B cell (primary cell): Measurements from ENCODE around the gene TMEM119. TPM values are rescaled to one million over a fixed set of nuclear protein-coding genes. Genes with fewer than 3 reads are reported as not detected.
A peak's percentile ranks its signal among the peaks of the same experiment; 100 is the strongest.
"Not testable (repeated sequence)": the region's sequence is repeated elsewhere in the genome, so short reads cannot be mapped to it uniquely, and the experiment has no call there.

ENCODE experiments used
- ATAC-seq: fragments of 200-7000 bp; cut with Tn5 transposase; one replicate; pipeline ENCODE4 v1.10.0; 2021; ENCODE audit warnings: low read depth, mild to moderate bottlenecking, moderate number of reproducible peaks, moderate library complexity
- CTCF ChIA-PET: fragments of 350-600 bp; sonication (Branson Sonifier 250); formaldehyde crosslinking; loops from one replicate; lab custom pipeline; 2021; ENCODE audit warnings: antibody characterized with exemption, inconsistent platforms; lab: Charles Lee
- POLR2A ChIA-PET: fragments of 350-600 bp; sonication (Branson Sonifier 250); formaldehyde crosslinking; loops from one replicate; lab custom pipeline; 2021; ENCODE audit warnings: antibody characterized with exemption; lab: Charles Lee
- DNase-seq: peaks from one replicate; pipeline ENCODE4 v3.0.0; 2013
- H2AFZ ChIP-seq: 2 replicates; pipeline ENCODE4 v1.6.1; 2012; ENCODE audit warnings: mild to moderate bottlenecking, low read depth, low read length; ENCODE audit not compliant: insufficient read depth, poor library complexity, severe bottlenecking
- H3K27ac ChIP-seq, 2 donors: 1 replicate in 1 of 2; 2 replicates in 1 of 2; pipeline ENCODE4 v1.5.1; 2012 to 2013; ENCODE audit warnings: low read length in 2 of 2, mild to moderate bottlenecking in 2 of 2, moderate library complexity in 1 of 2
- H3K27me3 ChIP-seq, 4 experiments: fragments of 200-600 bp in 1 of 4; sonication (generic) in 1 of 4; replicated peaks in 1 of 4; 1 replicate in 2 of 4; 2 replicates in 2 of 4; pipeline versions ENCODE4 v1.6.1 to v1.7.0; 2013 to 2016; ENCODE audit warnings: low read length in 3 of 4, mild to moderate bottlenecking in 2 of 4, mixed read lengths in 1 of 4, moderate library complexity in 1 of 4; ENCODE audit not compliant: insufficient read depth in 4 of 4, control insufficient read depth in 3 of 4; ENCODE audit errors: control extremely low read depth in 1 of 4
- H3K36me3 ChIP-seq, 2 experiments: replicated peaks in 1 of 2; 1 replicate in 1 of 2; 2 replicates in 1 of 2; pipeline versions ENCODE4 v1.6.1 to v1.7.1; 2013; ENCODE audit warnings: low read length in 1 of 2; ENCODE audit not compliant: insufficient read depth in 2 of 2, control insufficient read depth in 1 of 2; ENCODE audit errors: control extremely low read depth in 1 of 2, extremely low read depth in 1 of 2
- H3K4me1 ChIP-seq, 2 donors: fragments of 200-600 bp in 1 of 2; sonication (generic) in 1 of 2; 1 replicate in 1 of 2; 2 replicates in 1 of 2; pipeline versions ENCODE4 v1.5.1 to v1.6.1; 2013 to 2017; ENCODE audit warnings: low read length in 2 of 2; ENCODE audit not compliant: control insufficient read depth in 2 of 2, insufficient read depth in 2 of 2
- H3K4me2 ChIP-seq: replicated peaks from 2 replicates; pipeline ENCODE3; 2012; ENCODE audit warnings: mild to moderate bottlenecking, low read depth, low read length; ENCODE audit not compliant: poor library complexity, severe bottlenecking
- H3K4me3 ChIP-seq, 5 experiments: fragments of 200-600 bp in 1 of 5; sonication (generic) in 1 of 5; 1 replicate in 3 of 5; 2 replicates in 2 of 5; pipeline versions ENCODE4 v1.5.1 to v1.7.0; 2011 to 2016; ENCODE audit warnings: low read length in 4 of 5, mild to moderate bottlenecking in 4 of 5, low read depth in 2 of 5, control low read depth in 1 of 5, moderate library complexity in 1 of 5; ENCODE audit not compliant: insufficient read depth in 1 of 5; ENCODE audit errors: control extremely low read depth in 1 of 5, extremely low read depth in 1 of 5
- H3K79me2 ChIP-seq: fragments of 200-600 bp; sonication (generic); one replicate; pipeline ENCODE4 v1.6.0; 2016; ENCODE audit warnings: low read length; ENCODE audit not compliant: control insufficient read depth, insufficient read depth
- H3K9ac ChIP-seq: fragments of 200-600 bp; sonication (generic); 2 replicates; pipeline ENCODE4 v1.6.1; 2017; ENCODE audit warnings: mild to moderate bottlenecking, low read length, moderate library complexity
- H3K9me3 ChIP-seq, 3 donors: one replicate each; pipeline versions ENCODE4 v1.6.1 to v1.7.1; 2013; ENCODE audit warnings: low read length in 2 of 3; ENCODE audit not compliant: control insufficient read depth in 2 of 3, insufficient read depth in 1 of 3; ENCODE audit errors: control extremely low read depth in 1 of 3
- H4K20me1 ChIP-seq: 2 replicates; pipeline ENCODE4 v1.6.0; 2012; ENCODE audit warnings: mild to moderate bottlenecking, low read length; ENCODE audit not compliant: insufficient read depth, control insufficient read depth, poor library complexity, severe bottlenecking
- H3K27ac Mint-ChIP-seq: one replicate; pipeline ENCODE4 v1.8.0; 2021; ENCODE audit warnings: mixed read lengths
- H3K27me3 Mint-ChIP-seq: one replicate; pipeline ENCODE4 v1.8.0; 2021; ENCODE audit warnings: mixed read lengths
- H3K4me1 Mint-ChIP-seq: one replicate; pipeline ENCODE4 v1.8.0; 2021; ENCODE audit warnings: mixed read lengths
- H3K4me3 Mint-ChIP-seq: one replicate; pipeline ENCODE4 v1.8.0; 2021; ENCODE audit warnings: mixed read lengths
- H3K9me3 Mint-ChIP-seq: one replicate; pipeline ENCODE4 v1.8.0; 2022; ENCODE audit warnings: mixed read lengths; ENCODE audit not compliant: insufficient read depth
- EZH2 ChIP-seq: IDR thresholded peaks from 2 replicates; pipeline ENCODE4 v1.6.1; 2012; ENCODE audit warnings: borderline replicate concordance, low read depth, mild to moderate bottlenecking, moderate library complexity, low read length; ENCODE audit not compliant: insufficient read depth, poor library complexity, severe bottlenecking
- WGBS: methylation state at CpG from one replicate; pipeline ENCODE4 v1.1.5; 2013; ENCODE audit warnings: missing lambda C conversion rate; ENCODE audit not compliant: insufficient coverage; 5-methylcytosine and 5-hydroxymethylcytosine counted together
- intact Hi-C: fragments of 100-400 bp; cut with micrococcal nuclease; formaldehyde crosslinking; loops from one replicate; pipeline ENCODE4 v1.10.0; 2022
- polyA plus RNA-seq: library from polyadenylated mRNA; depleted of rRNA; stranded (reverse); fragments of >200 nt; gene quantifications from 2 replicates; pipeline ENCODE4 v1.2.3, GENCODE V29; 2012
- total RNA-seq, 2 donors: library from RNA; stranded (reverse); fragments of 120-200 nt in 1 of 2; gene quantifications; 1 replicate in 1 of 2; 2 replicates in 1 of 2; pipeline versions ENCODE4 v1.2.3 to v1.2.4, GENCODE V29; 2013 to 2022
- TF ChIP-seq, protein P1 (sequence below): fragments of 200-600 bp; IDR thresholded peaks from one replicate; pipeline ENCODE4 v1.8.0; 2022; ENCODE audit warnings: antibody characterized with exemption, mild to moderate bottlenecking

Gene TMEM119
- total and polyA plus RNA-seq, 2 donors (not counting 1 experiment from before 2014, with no cell fraction given) = 0.25 TPM; not detected in 1

DNA sequence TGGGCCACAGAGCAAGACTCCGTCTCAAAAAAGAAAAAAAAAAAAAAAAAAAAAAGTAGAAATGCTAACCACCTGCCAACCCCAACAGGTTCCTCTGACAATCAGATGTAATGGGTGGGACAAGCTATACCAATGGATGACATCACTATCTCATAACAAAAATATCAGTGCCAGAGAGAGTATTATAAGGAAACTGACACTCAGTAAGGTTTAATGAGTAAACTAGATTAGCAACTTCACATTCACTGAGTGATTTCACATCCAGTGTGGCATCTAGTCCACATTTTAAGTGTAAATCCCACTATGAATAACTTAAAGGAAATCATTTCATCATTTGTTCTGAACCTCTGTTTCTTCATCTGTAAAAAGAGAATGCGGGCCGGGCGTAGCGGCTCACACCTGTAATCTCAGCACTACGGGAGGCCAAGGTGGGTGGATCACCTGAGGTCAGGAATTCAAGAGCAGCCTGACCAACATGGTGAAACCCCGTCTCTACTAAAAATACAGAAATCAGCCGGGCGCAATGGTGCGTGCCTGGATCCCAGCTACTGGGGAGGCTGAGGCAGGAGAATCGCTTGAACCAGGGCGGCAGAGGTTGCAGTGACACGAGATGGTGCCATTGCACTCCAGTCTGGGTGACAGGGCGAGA, 38.8 kb downstream of the TMEM119 start:
- 87% methylated on average over 11 of the region's 14 CpGs for WGBS
- Mint-ChIP-seq H3K4me1 (peaks cover 65% of the 10 kb centered on the region), H3K4me3 (peak overlapping the region; percentile 71), H3K27me3 (no peaks in the 10 kb centered on the region), H3K9me3 (no peaks in the 10 kb centered on the region), H3K27ac (peak overlapping the region; percentile 20)
- H4K20me1 ChIP-seq = peaks cover 57% of the 10 kb centered on the region
- ChIA-PET POLR2A (interaction anchor here (0.7 kb wide), 3 partner anchors 44 to 171 kb away, joined by 3 to 6 read pairs (median 4); partner anchors contain the start of gene FICD), CTCF (interaction anchor here (0.7 to 19.8 kb wide), 2 partner anchors 59 to 822 kb away, joined by 4 to 424 read pairs; no protein-coding TSS in a partner anchor)
- DNase-seq (no peak), ATAC-seq (no peak)
- intact Hi-C loops = no loop called here
- H3K4me1 ChIP-seq = peaks cover 37 to 47% of the 10 kb centered on the region in 2 donors
- no peaks in the 10 kb centered on the region for H3K9me3 ChIP-seq
- H3K9ac ChIP-seq = no peak overlapping the region
- peak overlapping the region; percentile 94 for H3K4me2 ChIP-seq
- H3K36me3 ChIP-seq = peaks cover 2 to 24% of the 10 kb centered on the region in 2 experiments
- H3K79me2 ChIP-seq = peaks cover 88% of the 10 kb centered on the region
- H2AFZ ChIP-seq = no peak overlapping the region
- TF ChIP-seq EZH2 = no peak
- TF ChIP-seq, protein P1, sequence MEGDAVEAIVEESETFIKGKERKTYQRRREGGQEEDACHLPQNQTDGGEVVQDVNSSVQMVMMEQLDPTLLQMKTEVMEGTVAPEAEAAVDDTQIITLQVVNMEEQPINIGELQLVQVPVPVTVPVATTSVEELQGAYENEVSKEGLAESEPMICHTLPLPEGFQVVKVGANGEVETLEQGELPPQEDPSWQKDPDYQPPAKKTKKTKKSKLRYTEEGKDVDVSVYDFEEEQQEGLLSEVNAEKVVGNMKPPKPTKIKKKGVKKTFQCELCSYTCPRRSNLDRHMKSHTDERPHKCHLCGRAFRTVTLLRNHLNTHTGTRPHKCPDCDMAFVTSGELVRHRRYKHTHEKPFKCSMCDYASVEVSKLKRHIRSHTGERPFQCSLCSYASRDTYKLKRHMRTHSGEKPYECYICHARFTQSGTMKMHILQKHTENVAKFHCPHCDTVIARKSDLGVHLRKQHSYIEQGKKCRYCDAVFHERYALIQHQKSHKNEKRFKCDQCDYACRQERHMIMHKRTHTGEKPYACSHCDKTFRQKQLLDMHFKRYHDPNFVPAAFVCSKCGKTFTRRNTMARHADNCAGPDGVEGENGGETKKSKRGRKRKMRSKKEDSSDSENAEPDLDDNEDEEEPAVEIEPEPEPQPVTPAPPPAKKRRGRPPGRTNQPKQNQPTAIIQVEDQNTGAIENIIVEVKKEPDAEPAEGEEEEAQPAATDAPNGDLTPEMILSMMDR = no peak
- no peaks in the 10 kb centered on the region for H3K27me3 ChIP-seq
- no peak overlapping the region for H3K27ac ChIP-seq
- no peak overlapping the region for H3K4me3 ChIP-seq

- H3K27ac Mint-ChIP-seq, H2AFZ ChIP-seq, H3K4me3 ChIP-seq, H3K27me3 ChIP-seq, H3K27ac ChIP-seq, H3K4me3 Mint-ChIP-seq, H3K9me3 ChIP-seq, H3K27me3 Mint-ChIP-seq, H3K4me2 ChIP-seq, DNase-seq, intact Hi-C loops, H3K9ac ChIP-seq, ATAC-seq, H3K9me3 Mint-ChIP-seq, POLR2A ChIA-PET: not testable (repeated sequence)
- H4K20me1 ChIP-seq = peaks cover 66% of the 10 kb centered on the region
- WGBS = 96% methylated on average over 5 of the region's 9 CpGs
- H3K4me1 ChIP-seq = peaks cover 26 to 36% of the 10 kb centered on the region in 2 donors
- peaks cover 70% of the 10 kb centered on the region for H3K4me1 Mint-ChIP-seq
- H3K79me2 ChIP-seq = peaks cover 98% of the 10 kb centered on the region
- CTCF ChIA-PET = interaction anchor here (0.8 to 19.8 kb wide), 4 partner anchors 9 to 214 kb away, joined by 3 to 424 read pairs (median 4); no protein-coding TSS in a partner anchor
- H3K36me3 ChIP-seq = peaks cover 2 to 20% of the 10 kb centered on the region in 2 experiments
Observed at GRCh38 chr12:108555383-108555782, 42.5 kb downstream of the TMEM119 start.
